B cell (primary cell): ENCODE results near the gene ARID3B. TPM values are rescaled to one million over a fixed set of nuclear protein-coding genes. Genes with fewer than 3 reads are reported as not detected.

Experiments
- ATAC-seq: fragments of 200-7000 bp; cut with Tn5 transposase; one replicate; pipeline ENCODE4 v1.10.0; 2021; ENCODE audit warnings: low read depth, mild to moderate bottlenecking, moderate number of reproducible peaks, moderate library complexity
- CTCF ChIA-PET: fragments of 350-600 bp; sonication (Branson Sonifier 250); formaldehyde crosslinking; loops from one replicate; lab custom pipeline; 2021; ENCODE audit warnings: antibody characterized with exemption, inconsistent platforms; lab: Charles Lee
- POLR2A ChIA-PET: fragments of 350-600 bp; sonication (Branson Sonifier 250); formaldehyde crosslinking; loops from one replicate; lab custom pipeline; 2021; ENCODE audit warnings: antibody characterized with exemption; lab: Charles Lee
- DNase-seq: peaks from one replicate; pipeline ENCODE4 v3.0.0; 2013
- H2AFZ ChIP-seq: 2 replicates; pipeline ENCODE4 v1.6.1; 2012; ENCODE audit warnings: mild to moderate bottlenecking, low read depth, low read length; ENCODE audit not compliant: insufficient read depth, poor library complexity, severe bottlenecking
- H3K27ac ChIP-seq, 2 donors: 1 replicate in 1 of 2; 2 replicates in 1 of 2; pipeline ENCODE4 v1.5.1; 2012 to 2013; ENCODE audit warnings: low read length in 2 of 2, mild to moderate bottlenecking in 2 of 2, moderate library complexity in 1 of 2
- H3K27me3 ChIP-seq, 4 experiments: fragments of 200-600 bp in 1 of 4; sonication (generic) in 1 of 4; replicated peaks in 1 of 4; 1 replicate in 2 of 4; 2 replicates in 2 of 4; pipeline versions ENCODE4 v1.6.1 to v1.7.0; 2013 to 2016; ENCODE audit warnings: low read length in 3 of 4, mild to moderate bottlenecking in 2 of 4, mixed read lengths in 1 of 4, moderate library complexity in 1 of 4; ENCODE audit not compliant: insufficient read depth in 4 of 4, control insufficient read depth in 3 of 4; ENCODE audit errors: control extremely low read depth in 1 of 4
- H3K36me3 ChIP-seq, 2 experiments: replicated peaks in 1 of 2; 1 replicate in 1 of 2; 2 replicates in 1 of 2; pipeline versions ENCODE4 v1.6.1 to v1.7.1; 2013; ENCODE audit warnings: low read length in 1 of 2; ENCODE audit not compliant: insufficient read depth in 2 of 2, control insufficient read depth in 1 of 2; ENCODE audit errors: control extremely low read depth in 1 of 2, extremely low read depth in 1 of 2
- H3K4me1 ChIP-seq, 2 donors: fragments of 200-600 bp in 1 of 2; sonication (generic) in 1 of 2; 1 replicate in 1 of 2; 2 replicates in 1 of 2; pipeline versions ENCODE4 v1.5.1 to v1.6.1; 2013 to 2017; ENCODE audit warnings: low read length in 2 of 2; ENCODE audit not compliant: control insufficient read depth in 2 of 2, insufficient read depth in 2 of 2
- H3K4me2 ChIP-seq: replicated peaks from 2 replicates; pipeline ENCODE3; 2012; ENCODE audit warnings: mild to moderate bottlenecking, low read depth, low read length; ENCODE audit not compliant: poor library complexity, severe bottlenecking
- H3K4me3 ChIP-seq, 5 experiments: fragments of 200-600 bp in 1 of 5; sonication (generic) in 1 of 5; 1 replicate in 3 of 5; 2 replicates in 2 of 5; pipeline versions ENCODE4 v1.5.1 to v1.7.0; 2011 to 2016; ENCODE audit warnings: low read length in 4 of 5, mild to moderate bottlenecking in 4 of 5, low read depth in 2 of 5, control low read depth in 1 of 5, moderate library complexity in 1 of 5; ENCODE audit not compliant: insufficient read depth in 1 of 5; ENCODE audit errors: control extremely low read depth in 1 of 5, extremely low read depth in 1 of 5
- H3K79me2 ChIP-seq: fragments of 200-600 bp; sonication (generic); one replicate; pipeline ENCODE4 v1.6.0; 2016; ENCODE audit warnings: low read length; ENCODE audit not compliant: control insufficient read depth, insufficient read depth
- H3K9ac ChIP-seq: fragments of 200-600 bp; sonication (generic); 2 replicates; pipeline ENCODE4 v1.6.1; 2017; ENCODE audit warnings: mild to moderate bottlenecking, low read length, moderate library complexity
- H3K9me3 ChIP-seq, 3 donors: one replicate each; pipeline versions ENCODE4 v1.6.1 to v1.7.1; 2013; ENCODE audit warnings: low read length in 2 of 3; ENCODE audit not compliant: control insufficient read depth in 2 of 3, insufficient read depth in 1 of 3; ENCODE audit errors: control extremely low read depth in 1 of 3
- H4K20me1 ChIP-seq: 2 replicates; pipeline ENCODE4 v1.6.0; 2012; ENCODE audit warnings: mild to moderate bottlenecking, low read length; ENCODE audit not compliant: insufficient read depth, control insufficient read depth, poor library complexity, severe bottlenecking
- H3K27ac Mint-ChIP-seq: one replicate; pipeline ENCODE4 v1.8.0; 2021; ENCODE audit warnings: mixed read lengths
- H3K27me3 Mint-ChIP-seq: one replicate; pipeline ENCODE4 v1.8.0; 2021; ENCODE audit warnings: mixed read lengths
- H3K4me1 Mint-ChIP-seq: one replicate; pipeline ENCODE4 v1.8.0; 2021; ENCODE audit warnings: mixed read lengths
- H3K4me3 Mint-ChIP-seq: one replicate; pipeline ENCODE4 v1.8.0; 2021; ENCODE audit warnings: mixed read lengths
- H3K9me3 Mint-ChIP-seq: one replicate; pipeline ENCODE4 v1.8.0; 2022; ENCODE audit warnings: mixed read lengths; ENCODE audit not compliant: insufficient read depth
- CTCF ChIP-seq: fragments of 200-600 bp; IDR thresholded peaks from one replicate; pipeline ENCODE4 v1.8.0; 2022; ENCODE audit warnings: antibody characterized with exemption, mild to moderate bottlenecking
- EZH2 ChIP-seq: IDR thresholded peaks from 2 replicates; pipeline ENCODE4 v1.6.1; 2012; ENCODE audit warnings: borderline replicate concordance, low read depth, mild to moderate bottlenecking, moderate library complexity, low read length; ENCODE audit not compliant: insufficient read depth, poor library complexity, severe bottlenecking
- whole genome bisulfite sequencing: methylation state at CpG from one replicate; pipeline ENCODE4 v1.1.5; 2013; ENCODE audit warnings: missing lambda C conversion rate; ENCODE audit not compliant: insufficient coverage; 5-methylcytosine and 5-hydroxymethylcytosine counted together
- intact Hi-C: fragments of 100-400 bp; cut with micrococcal nuclease; formaldehyde crosslinking; loops from one replicate; pipeline ENCODE4 v1.10.0; 2022
- polyA plus RNA-seq: library from polyadenylated mRNA; depleted of rRNA; stranded (reverse); fragments of >200 nt; gene quantifications from 2 replicates; pipeline ENCODE4 v1.2.3, GENCODE V29; 2012
- total RNA-seq, 2 donors: library from RNA; stranded (reverse); fragments of 120-200 nt in 1 of 2; gene quantifications; 1 replicate in 1 of 2; 2 replicates in 1 of 2; pipeline versions ENCODE4 v1.2.3 to v1.2.4, GENCODE V29; 2013 to 2022

ARID3B gene
- total and polyA plus RNA-seq, 2 donors (not counting 1 experiment from before 2014, with no cell fraction given), result 23.0 to 31.0 TPM

GRCh38 chr15:74594455-74594854, 53.4 kb downstream of the ARID3B start:
- Histone ChIP-seq H2AFZ (no peak overlapping the region), H3K4me2 (no peak overlapping the region), H3K9me3 (no peaks in the 10 kb centered on the region), H4K20me1 (no peaks in the 10 kb centered on the region), H3K9ac (no peak overlapping the region), H3K27ac (no peak overlapping the region), H3K36me3 (peaks cover 14 to 35% of the 10 kb centered on the region in 2 experiments), H3K4me1 (peaks cover 3 to 15% of the 10 kb centered on the region in 2 donors), H3K27me3 (no peaks in the 10 kb centered on the region), H3K79me2 (peaks cover 7% of the 10 kb centered on the region), H3K4me3 (no peak overlapping the region)
- Mint-ChIP-seq H3K4me1 (peaks cover 13% of the 10 kb centered on the region), H3K9me3 (no peaks in the 10 kb centered on the region), H3K27ac (no peak overlapping the region), H3K27me3 (no peaks in the 10 kb centered on the region), H3K4me3 (no peak overlapping the region)
- 94% methylated on average over 4 of the region's 4 CpGs for WGBS
- ChIA-PET POLR2A (no interaction called here), CTCF (interaction anchor here (0.6 kb wide), 1 partner anchor 20 kb away, joined by 3 read pairs; no protein-coding TSS in a partner anchor)
- intact Hi-C loops, result no loop called here
- TF ChIP-seq EZH2 (no peak), CTCF (no peak)
- DNase-seq, result no peak
- no peak for ATAC-seq

- ChIA-PET CTCF (no interaction called here), POLR2A (no interaction called here)
Observed at GRCh38 chr15:74595271-74595670, 54.3 kb downstream of the ARID3B start.

More at GRCh38 chr15:74595271-74595670, 54.3 kb downstream of the ARID3B start:
- peaks cover 7% of the 10 kb centered on the region for H3K79me2 ChIP-seq
- no peak for TF ChIP-seq EZH2
- no peak for TF ChIP-seq CTCF
- no peaks in the 10 kb centered on the region for H4K20me1 ChIP-seq
- no peak overlapping the region for H3K4me2 ChIP-seq
- no peaks in the 10 kb centered on the region for H3K9me3 ChIP-seq
- H3K27me3 Mint-ChIP-seq, result no peaks in the 10 kb centered on the region
- DNase-seq, result no peak
- no peak overlapping the region for H3K4me3 ChIP-seq
- no peak overlapping the region for H3K4me3 Mint-ChIP-seq
- no peaks in the 10 kb centered on the region for H3K27me3 ChIP-seq
- no peaks in the 10 kb centered on the region for H3K9me3 Mint-ChIP-seq
- peak overlapping the region; percentile 15 for H3K27ac Mint-ChIP-seq
- H2AFZ ChIP-seq, result no peak overlapping the region
- 96% methylated on average over 4 of the region's 5 CpGs for WGBS
- peaks cover 3 to 15% of the 10 kb centered on the region in 2 donors for H3K4me1 ChIP-seq
- intact Hi-C loops, result no loop called here
- peaks cover 14% of the 10 kb centered on the region for H3K4me1 Mint-ChIP-seq
- no peak for ATAC-seq
- no peak overlapping the region for H3K9ac ChIP-seq
- no peak overlapping the region for H3K27ac ChIP-seq
- H3K36me3 ChIP-seq, result peaks cover 11 to 27% of the 10 kb centered on the region in 2 experiments
